SIG-M5 (cell line): ENCODE data around the gene KCTD5.
"Not testable (repeated sequence)": the region's sequence is repeated elsewhere in the genome, so short reads cannot be mapped to it uniquely, and the experiment has no call there.

Experiments used
- DNase-seq: peaks from one replicate; lab custom pipeline; 2025; lab: John Stamatoyannopoulos, UW

KCTD5 gene

DNA sequence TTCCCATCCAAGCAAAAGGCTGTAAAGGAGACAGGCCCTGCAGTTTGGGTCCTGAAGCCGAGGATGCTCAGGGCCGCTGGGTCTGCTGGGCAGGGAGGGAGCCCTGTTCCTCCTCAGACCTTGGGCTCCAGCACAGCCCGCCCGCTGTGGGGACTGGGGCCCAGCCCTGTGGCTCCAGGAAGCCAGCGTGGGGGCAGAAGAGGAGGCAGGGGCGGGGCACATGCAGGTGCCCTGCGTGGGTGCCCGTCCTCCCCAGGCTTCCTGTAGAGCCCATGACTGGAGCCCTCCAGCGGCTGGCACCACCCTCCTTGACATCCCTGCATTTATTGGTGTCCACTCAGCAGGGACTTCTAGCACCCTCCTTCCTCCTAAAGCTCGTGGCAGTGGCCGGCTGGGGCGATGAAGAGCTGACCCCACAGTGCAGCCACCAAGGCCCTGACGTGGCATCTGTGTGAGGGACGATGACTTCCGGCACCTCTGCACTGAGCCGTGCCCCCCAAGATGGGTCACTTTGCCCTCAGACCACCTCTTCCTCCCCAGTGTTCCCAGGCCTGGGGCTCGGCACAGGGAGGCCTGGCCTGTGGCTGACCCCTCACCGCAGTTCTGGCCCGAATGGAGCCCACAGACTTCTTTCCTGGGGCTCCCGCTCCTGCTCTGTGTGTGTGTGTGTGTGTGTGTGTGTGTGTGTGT, 27.8 kb downstream of the KCTD5 start:
- no peak for DNase-seq

- no peak for DNase-seq
These were observed 28.4 kb downstream of the KCTD5 start for GRCh38 chr16:2710711-2711231.

GRCh38 chr16:2711370-2712062, 29.2 kb downstream of the KCTD5 start:
- no peak for DNase-seq

DNA sequence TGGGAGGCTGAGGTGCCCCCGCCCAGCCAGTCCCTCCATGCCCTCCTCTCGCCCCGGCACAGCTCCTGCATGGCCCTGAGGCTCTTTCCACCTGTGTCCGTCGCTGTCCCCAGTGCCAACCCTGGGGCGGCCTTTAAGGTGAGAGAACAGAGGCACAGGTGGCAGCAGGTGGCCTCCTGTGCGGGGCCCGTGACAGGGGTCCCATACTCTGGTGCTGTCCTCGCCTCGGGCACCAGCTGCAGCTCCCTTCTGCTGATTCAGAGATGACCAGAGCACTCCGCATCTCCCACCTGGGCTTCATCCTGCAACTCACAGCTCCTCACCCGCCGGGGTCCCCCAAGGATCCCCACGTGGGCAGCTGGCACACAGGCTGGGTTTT, 29.7 kb downstream of the KCTD5 start:
- DNase-seq = no peak

DNA sequence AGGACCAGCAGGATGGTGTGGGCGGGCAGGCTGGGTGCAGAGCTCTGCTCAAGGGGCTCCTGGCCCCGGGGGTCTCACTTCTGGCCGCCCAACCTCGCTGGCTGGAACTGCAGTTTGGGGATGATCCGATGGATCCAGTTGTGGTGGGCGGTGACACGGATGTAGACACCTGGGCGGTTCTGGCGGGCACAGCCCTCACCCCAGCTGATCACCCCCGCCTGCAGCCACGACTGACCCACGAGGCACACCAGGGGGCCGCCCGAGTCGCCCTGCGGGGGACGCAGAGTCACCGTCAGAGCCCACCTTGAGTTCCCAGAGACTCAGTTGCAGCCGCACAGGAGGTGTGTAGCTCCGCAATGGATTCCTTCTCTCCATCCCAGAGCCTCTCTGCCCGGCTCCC, 30.2 kb downstream of the KCTD5 start:
- DNase-seq = no peak

GRCh38 chr16:2713523-2713922, 31.2 kb downstream of the KCTD5 start:
- no peak for DNase-seq

DNA sequence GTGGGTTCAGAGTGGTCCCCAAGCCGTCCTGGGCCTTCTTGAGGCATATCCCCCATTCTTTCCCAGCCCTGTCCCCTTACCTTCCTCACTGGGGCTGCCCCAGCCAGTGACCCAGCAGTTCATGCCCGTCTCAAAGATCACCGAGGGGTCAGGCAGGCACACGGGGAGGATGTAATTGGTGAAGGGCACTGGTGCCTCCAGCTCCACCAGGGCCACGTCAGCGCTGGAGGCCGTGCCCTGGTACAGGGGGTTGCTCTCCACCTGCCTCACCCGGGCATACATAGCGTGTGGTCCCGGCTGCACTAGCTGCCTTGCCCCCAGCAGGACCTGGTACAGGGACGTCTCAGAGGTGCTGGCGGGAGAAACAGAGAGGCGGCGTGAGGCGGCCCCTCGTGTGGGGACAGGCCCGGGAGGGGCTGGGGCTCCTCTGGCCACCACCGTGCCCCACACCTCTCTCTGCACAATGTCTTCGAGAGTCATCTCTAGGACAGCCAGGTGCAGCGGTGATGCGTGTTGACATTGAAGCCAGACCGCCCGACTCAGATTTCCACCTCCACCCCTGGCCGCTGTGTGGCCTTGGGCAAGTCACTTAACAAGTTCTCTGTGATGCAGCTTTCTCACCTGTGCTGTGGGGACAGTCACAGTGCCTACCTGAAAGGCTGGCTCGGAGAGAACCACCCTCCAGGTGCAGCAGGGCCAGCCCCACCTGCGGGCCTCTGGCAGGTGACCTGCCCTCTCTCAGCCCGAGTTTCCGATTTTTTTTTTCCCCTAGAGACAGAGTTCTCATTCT, 31.9 kb downstream of the KCTD5 start:
- no peak for DNase-seq

DNA sequence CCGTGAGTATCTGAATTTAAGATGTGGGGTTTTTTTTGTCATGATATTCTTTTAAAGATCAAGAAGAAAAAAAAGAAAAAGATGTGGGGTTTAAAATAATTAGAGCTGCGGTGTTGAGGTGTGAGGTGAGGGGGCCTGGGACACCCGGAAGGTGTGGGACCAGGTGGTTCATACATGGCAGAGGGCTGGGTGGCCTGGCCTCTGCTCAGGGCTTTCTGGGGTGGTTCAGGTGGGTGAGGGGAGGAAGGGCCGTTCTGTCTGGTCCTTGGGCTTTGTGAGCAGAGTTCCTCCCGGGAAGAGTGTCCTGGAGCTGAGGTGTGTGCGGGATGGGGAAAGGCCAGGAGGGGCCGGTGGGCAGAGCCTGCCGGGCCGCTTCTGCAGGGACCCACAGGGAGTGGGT, 32.7 kb downstream of the KCTD5 start:
- no peak for DNase-seq

- no peak for DNase-seq
These were observed 33.2 kb downstream of the KCTD5 start for GRCh38 chr16:2715519-2715918.

DNA sequence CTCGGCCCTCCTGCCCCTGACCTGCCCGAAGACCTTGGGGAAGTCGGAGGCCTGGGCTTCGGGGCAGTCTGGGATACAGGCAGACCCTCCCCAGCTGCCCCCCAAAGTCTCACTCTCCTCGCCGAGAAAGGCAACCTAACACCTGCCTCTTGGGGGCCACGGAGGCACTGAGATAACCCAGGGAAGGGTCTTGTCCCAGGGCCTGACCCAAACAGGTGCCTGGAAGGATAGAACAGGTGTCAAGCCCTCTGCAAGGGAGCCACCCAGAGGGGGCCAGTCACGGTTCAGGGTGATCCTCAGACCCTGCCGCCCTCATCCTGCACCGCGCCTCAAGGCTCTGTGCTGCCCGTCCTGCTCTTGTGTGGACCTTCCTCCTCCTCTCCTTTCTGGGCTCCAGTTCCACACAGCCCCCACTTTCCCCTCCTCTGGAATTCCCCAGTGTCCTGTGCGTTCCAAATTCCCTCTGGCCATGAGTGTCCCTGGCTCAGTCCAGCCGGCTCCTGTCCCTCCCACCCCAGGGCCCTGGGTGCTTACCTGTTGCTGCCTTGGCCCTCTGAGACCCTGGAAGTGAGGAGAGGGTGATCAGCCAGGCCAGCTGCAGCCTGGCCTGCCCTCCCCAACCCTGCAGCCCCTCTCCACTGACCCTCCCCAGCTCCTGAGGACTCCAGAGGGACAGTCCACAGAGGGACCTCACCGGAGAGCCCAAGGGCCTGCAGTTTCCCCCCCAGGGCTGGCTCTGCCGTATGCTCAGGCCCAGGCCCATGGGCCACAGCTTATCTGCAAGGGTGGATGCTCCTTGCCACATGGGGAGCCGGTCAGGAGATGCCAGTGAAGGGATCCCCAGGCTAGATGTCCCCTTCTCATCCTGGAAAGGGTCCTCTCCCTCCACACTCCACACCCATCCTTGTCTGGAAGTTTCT, 33.9 kb downstream of the KCTD5 start:
- no peak for DNase-seq

DNA sequence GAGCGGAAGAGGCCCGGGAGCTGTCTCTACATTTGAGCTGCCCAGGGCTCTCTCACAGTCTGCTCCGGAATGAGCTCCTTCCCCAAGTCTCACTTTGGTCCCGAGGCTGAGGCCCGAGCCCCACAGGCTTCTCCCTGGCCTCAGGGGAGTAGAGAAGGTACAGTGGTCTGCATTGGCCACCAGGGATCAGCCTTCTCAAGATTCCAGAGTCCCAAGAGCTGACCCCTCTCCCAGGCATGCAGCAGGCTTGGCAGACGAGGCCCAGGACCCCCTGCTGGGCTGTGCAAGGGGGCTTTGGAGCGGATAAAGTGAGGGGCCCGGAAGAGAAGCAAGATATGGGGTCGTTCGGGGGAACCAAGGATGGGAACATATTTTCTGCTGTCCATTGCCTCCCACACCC, 34.6 kb downstream of the KCTD5 start:
- no peak for DNase-seq

- no peak for DNase-seq
These were observed 35.3 kb downstream of the KCTD5 start for GRCh38 chr16:2717383-2718263.

GRCh38 chr16:2719328-2720063, 37.2 kb downstream of the KCTD5 start:
- DNase-seq = no peak

DNA sequence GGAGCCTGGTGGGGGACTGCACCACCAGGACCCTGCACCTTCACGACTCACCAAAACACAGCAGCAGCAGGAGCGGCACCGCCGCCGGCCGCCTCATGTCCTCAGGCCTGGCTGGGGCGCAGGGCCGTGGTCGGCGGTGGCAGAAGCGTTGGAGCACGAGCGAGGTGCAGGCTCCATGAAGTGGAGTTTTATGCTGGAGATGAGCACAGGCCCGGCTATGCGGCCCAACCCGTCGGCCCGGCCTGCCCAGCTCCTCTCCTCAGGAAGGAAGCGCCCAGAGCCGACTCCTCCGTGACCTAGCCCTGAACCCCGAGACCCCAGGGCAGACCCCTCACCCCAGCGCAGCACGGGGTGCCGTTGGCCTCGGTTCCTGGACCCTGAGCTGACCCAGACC, 37.7 kb downstream of the KCTD5 start, which contains the start of gene PRSS27:
PRSS27 (minus strand) TSS at position 161 of the 394 bp plus-strand sequence; CDS start at position 97, 64 bp downstream.
- DNase-seq = no peak

- no peak for DNase-seq
These were observed 38.7 kb downstream of the KCTD5 start for GRCh38 chr16:2720719-2721633.

GRCh38 chr16:2721634-2722173, 39.4 kb downstream of the KCTD5 start:
- DNase-seq = not testable (repeated sequence)

- DNase-seq = no peak
These were observed 41.9 kb downstream of the KCTD5 start for GRCh38 chr16:2724088-2724676.

DNA sequence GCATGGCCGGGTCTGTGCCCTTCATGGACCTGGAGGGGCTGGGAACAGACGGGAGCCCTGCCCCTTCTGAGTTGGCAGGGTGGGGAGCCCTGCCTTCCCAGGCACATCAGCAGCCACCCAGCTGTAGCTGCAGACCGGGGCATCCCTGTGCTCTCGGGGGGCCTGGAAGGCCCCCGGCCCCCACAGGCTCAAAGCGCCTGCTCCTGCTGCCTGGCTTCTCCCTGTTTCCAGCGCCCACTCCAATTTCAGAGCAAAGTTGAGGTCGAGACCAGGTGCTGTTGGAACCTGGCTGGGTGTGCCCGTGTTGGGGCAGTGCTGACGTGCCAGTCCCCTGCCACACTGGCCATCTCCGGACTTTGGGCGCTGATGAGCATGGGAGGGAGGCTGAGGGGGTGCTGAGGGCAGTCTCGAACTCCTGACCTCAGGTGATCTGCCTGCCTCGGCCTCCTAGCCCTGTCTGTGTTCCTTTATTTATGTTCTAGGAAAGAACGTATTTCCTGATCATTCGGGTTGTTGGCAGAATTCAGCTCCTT, 42.6 kb downstream of the KCTD5 start:
- no peak for DNase-seq
